OCI-LY1 (cell line): ENCODE data around the gene EXO1.

Experiments
- EZH2 ChIP-seq: fragments of 200-600 bp; sonication (generic), shearing (Covaris generic); IDR thresholded peaks from 2 replicates; pipeline ENCODE4 v1.8.0; 2017; ENCODE audit warnings: borderline replicate concordance, mixed run types, mild to moderate bottlenecking, antibody characterized with exemption, low read length, moderate library complexity, mixed read lengths
- TF ChIP-seq, protein P1 (sequence below): fragments of 200-600 bp; sonication (generic), shearing (Covaris generic); IDR thresholded peaks from 2 replicates; pipeline ENCODE4 v1.5.1; 2017; ENCODE audit warnings: mild to moderate bottlenecking, antibody characterized with exemption, low read length, moderate library complexity, mixed read lengths

DNA sequence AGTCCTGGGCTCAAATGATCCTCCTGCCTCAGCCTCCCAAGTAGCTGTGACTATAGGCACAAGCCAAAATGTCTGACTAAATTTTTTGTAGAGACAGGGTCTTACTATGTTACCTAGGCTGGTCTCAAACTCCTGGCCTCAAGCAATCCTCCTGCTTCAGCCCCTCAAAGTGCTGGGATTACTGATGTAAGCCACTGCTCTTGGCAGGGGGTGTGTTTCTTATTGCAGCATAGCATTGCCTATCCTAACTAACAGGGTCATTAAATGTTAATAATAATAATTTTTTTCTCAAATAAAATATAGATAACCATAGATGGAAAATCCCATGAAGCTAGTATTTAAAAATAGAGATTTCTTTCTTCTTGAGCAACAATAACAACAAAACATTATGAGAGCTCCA is 52.4 kb downstream of the EXO1 start:
- TF ChIP-seq, protein P1, sequence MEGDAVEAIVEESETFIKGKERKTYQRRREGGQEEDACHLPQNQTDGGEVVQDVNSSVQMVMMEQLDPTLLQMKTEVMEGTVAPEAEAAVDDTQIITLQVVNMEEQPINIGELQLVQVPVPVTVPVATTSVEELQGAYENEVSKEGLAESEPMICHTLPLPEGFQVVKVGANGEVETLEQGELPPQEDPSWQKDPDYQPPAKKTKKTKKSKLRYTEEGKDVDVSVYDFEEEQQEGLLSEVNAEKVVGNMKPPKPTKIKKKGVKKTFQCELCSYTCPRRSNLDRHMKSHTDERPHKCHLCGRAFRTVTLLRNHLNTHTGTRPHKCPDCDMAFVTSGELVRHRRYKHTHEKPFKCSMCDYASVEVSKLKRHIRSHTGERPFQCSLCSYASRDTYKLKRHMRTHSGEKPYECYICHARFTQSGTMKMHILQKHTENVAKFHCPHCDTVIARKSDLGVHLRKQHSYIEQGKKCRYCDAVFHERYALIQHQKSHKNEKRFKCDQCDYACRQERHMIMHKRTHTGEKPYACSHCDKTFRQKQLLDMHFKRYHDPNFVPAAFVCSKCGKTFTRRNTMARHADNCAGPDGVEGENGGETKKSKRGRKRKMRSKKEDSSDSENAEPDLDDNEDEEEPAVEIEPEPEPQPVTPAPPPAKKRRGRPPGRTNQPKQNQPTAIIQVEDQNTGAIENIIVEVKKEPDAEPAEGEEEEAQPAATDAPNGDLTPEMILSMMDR = no peak
- TF ChIP-seq EZH2 = no peak
